ENCODE measurements around the gene DYDC2.
"Not testable (repeated sequence)": the region's sequence is repeated elsewhere in the genome, so short reads cannot be mapped to it uniquely, and the experiment has no call there.

DNA sequence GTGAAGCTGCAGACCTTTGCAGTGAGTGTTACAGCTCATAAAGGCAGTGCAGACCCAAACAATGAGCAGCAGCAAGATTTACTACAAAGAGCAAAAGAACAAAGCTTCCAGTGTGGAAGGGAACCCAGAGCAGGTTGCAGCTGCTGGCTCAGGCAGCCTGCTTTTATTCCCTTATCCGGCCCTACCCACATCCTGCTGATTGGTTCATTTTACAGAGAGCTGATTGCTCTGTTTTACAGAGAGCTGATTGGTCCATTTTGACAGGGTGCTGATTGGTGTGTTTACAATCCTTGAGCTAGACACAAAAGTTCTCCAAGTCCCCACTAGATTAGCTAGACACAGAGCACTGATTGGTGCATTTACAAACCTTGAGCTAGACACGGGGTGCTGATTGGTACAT is 2.3 kb downstream of the DYDC2 start:
- TF ChIP-seq, protein P1, sequence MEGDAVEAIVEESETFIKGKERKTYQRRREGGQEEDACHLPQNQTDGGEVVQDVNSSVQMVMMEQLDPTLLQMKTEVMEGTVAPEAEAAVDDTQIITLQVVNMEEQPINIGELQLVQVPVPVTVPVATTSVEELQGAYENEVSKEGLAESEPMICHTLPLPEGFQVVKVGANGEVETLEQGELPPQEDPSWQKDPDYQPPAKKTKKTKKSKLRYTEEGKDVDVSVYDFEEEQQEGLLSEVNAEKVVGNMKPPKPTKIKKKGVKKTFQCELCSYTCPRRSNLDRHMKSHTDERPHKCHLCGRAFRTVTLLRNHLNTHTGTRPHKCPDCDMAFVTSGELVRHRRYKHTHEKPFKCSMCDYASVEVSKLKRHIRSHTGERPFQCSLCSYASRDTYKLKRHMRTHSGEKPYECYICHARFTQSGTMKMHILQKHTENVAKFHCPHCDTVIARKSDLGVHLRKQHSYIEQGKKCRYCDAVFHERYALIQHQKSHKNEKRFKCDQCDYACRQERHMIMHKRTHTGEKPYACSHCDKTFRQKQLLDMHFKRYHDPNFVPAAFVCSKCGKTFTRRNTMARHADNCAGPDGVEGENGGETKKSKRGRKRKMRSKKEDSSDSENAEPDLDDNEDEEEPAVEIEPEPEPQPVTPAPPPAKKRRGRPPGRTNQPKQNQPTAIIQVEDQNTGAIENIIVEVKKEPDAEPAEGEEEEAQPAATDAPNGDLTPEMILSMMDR (IDR thresholded peaks at IDR 0.05), result not testable (repeated sequence)
- not testable (repeated sequence) for TF ChIP-seq ZFX (IDR thresholded peaks at IDR 0.05; ENCODE audit: borderline replicate concordance)

Measured in 22Rv1 (cell line).